Fibroblast of the aortic adventitia (primary cell): ENCODE results near the gene PTGR3. TPM values are rescaled to one million over a fixed set of nuclear protein-coding genes. Genes with fewer than 3 reads are reported as not detected.

ENCODE experiments used
- DNase-seq: peaks from one replicate; pipeline ENCODE4 v3.0.0-alpha.2; 2010; ENCODE audit warnings: low read depth
- H3K4me3 ChIP-seq: 2 replicates; pipeline ENCODE4 v1.5.1; 2011; ENCODE audit warnings: low read depth, mild to moderate bottlenecking, control low read depth, low read length, moderate library complexity
- CTCF ChIP-seq: IDR thresholded peaks from 2 replicates; pipeline ENCODE4 v1.5.1; 2011; ENCODE audit warnings: mild to moderate bottlenecking, low read length, control low read depth, inconsistent platforms; ENCODE audit not compliant: insufficient read depth
- total RNA-seq: library from RNA; depleted of rRNA; stranded (reverse); fragments of >200 nt; gene quantifications from 2 replicates; pipeline ENCODE4 v1.2.3, GENCODE V29; 2012; ENCODE audit warnings: low replicate concordance

PTGR3 gene
- total RNA-seq, 1 donor: 14.2 TPM

GRCh38 chr18:75221397-75221796, 12.5 kb upstream of the PTGR3 start:
- H3K4me3 ChIP-seq: no peak overlapping the region
- no peak for TF ChIP-seq CTCF
- DNase-seq: no peak

GRCh38 chr18:75220551-75221355, 11.8 kb upstream of the PTGR3 start:
- no peak for TF ChIP-seq CTCF
- no peak overlapping the region for H3K4me3 ChIP-seq

GRCh38 chr18:75219745-75220375, 10.9 kb upstream of the PTGR3 start:
- no peak for TF ChIP-seq CTCF
- no peak overlapping the region for H3K4me3 ChIP-seq
- DNase-seq: no peak

More at GRCh38 chr18:75220551-75221355, 11.8 kb upstream of the PTGR3 start:
- no peak for DNase-seq

GRCh38 chr18:75218065-75218923, 9.4 kb upstream of the PTGR3 start:
- DNase-seq: no peak
- TF ChIP-seq CTCF: no peak

GRCh38 chr18:75216911-75217689, 8.2 kb upstream of the PTGR3 start:
- H3K4me3 ChIP-seq: no peak overlapping the region
- no peak for DNase-seq
- TF ChIP-seq CTCF: no peak

More at GRCh38 chr18:75218065-75218923, 9.4 kb upstream of the PTGR3 start:
- no peak overlapping the region for H3K4me3 ChIP-seq

GRCh38 chr18:75216212-75216910, 7.4 kb upstream of the PTGR3 start:
- no peak overlapping the region for H3K4me3 ChIP-seq
- TF ChIP-seq CTCF: no peak
- no peak for DNase-seq
